ENCODE results near the gene RNF121. TPM values are rescaled to one million over a fixed set of nuclear protein-coding genes. Genes with fewer than 3 reads are reported as not detected.

Gene RNF121
- total RNA-seq, 1 donor from 2014 or later, result 55.4 TPM

DNA sequence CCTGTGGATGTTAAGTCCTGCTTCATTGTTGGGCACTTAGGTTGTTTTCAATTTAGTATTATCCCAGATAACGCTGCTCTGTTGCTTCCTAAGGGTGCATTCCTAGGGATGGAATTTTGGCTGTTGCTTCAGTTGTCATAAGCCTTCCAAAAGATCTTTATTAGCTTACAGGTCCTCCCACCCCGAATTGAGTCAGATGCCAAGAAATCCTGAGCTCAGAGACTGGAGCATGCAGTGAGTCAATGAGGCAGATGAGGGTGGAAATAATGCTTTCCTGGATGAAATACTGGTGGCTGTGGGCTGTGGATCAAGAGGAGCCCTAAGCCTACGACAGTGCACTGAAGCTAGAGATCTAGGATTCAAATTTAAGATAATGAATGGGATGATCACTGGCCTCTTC lies 59.2 kb downstream of the RNF121 start:
- DNase-seq (ENCODE audit: low spot score in 2 of 2, unreplicated experiment in 2 of 2), result no peak
- Mint-ChIP-seq H3K36me3 (peaks cover 18% of the 10 kb centered on the region), H3K27me3 (ENCODE audit: low read depth) (no peaks in the 10 kb centered on the region), H3K4me1 (no peaks in the 10 kb centered on the region), H3K9me3 (peaks cover 1% of the 10 kb centered on the region), H3K27ac (no peak overlapping the region), H3K4me3 (no peak overlapping the region)
- TF ChIP-seq, protein P1, sequence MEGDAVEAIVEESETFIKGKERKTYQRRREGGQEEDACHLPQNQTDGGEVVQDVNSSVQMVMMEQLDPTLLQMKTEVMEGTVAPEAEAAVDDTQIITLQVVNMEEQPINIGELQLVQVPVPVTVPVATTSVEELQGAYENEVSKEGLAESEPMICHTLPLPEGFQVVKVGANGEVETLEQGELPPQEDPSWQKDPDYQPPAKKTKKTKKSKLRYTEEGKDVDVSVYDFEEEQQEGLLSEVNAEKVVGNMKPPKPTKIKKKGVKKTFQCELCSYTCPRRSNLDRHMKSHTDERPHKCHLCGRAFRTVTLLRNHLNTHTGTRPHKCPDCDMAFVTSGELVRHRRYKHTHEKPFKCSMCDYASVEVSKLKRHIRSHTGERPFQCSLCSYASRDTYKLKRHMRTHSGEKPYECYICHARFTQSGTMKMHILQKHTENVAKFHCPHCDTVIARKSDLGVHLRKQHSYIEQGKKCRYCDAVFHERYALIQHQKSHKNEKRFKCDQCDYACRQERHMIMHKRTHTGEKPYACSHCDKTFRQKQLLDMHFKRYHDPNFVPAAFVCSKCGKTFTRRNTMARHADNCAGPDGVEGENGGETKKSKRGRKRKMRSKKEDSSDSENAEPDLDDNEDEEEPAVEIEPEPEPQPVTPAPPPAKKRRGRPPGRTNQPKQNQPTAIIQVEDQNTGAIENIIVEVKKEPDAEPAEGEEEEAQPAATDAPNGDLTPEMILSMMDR (IDR thresholded peaks at IDR 0.05; ENCODE audit: unreplicated experiment), result no peak

GRCh38 chr11:71990701-71991100 lies 61.9 kb downstream of the RNF121 start:
- TF ChIP-seq, protein P1 (IDR thresholded peaks at IDR 0.05; ENCODE audit: unreplicated experiment), result no peak
- peaks cover 19% of the 10 kb centered on the region for H3K36me3 Mint-ChIP-seq
- H3K27ac Mint-ChIP-seq, result no peak overlapping the region

DNA sequence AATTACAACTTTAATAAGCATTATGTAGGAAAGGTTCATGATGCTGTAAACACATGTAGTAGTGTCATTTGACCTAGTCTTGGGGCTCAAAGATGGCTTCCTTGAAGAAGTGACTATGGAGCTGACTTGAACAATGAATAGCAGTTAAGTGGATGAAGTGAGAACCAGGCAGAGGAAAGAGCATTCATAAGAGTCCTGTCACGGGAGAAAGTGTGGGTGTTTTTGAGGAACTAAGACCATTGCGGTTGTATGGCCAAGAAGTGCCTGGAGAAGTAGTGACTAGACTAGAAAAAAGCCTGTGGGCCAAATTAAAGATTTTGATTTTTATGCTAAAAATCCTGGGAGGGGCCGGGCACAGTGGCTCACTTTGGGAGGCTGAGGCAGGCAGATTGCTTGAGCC lies 62.6 kb downstream of the RNF121 start:
- Mint-ChIP-seq H3K4me1 (no peaks in the 10 kb centered on the region), H3K27ac (no peak overlapping the region), H3K4me3 (no peak overlapping the region), H3K9me3 (peaks cover 5% of the 10 kb centered on the region), H3K36me3 (peaks cover 16% of the 10 kb centered on the region), H3K27me3 (ENCODE audit: low read depth) (no peaks in the 10 kb centered on the region)
- TF ChIP-seq, protein P1 (IDR thresholded peaks at IDR 0.05; ENCODE audit: unreplicated experiment), result no peak
- no peak for DNase-seq (ENCODE audit: low spot score in 2 of 2, unreplicated experiment in 2 of 2)

More at GRCh38 chr11:71990701-71991100, 61.9 kb downstream of the RNF121 start:
- no peak for DNase-seq (ENCODE audit: low spot score in 2 of 2, unreplicated experiment in 2 of 2)
- peaks cover 5% of the 10 kb centered on the region for H3K9me3 Mint-ChIP-seq
- no peaks in the 10 kb centered on the region for H3K27me3 Mint-ChIP-seq (ENCODE audit: low read depth)
- no peaks in the 10 kb centered on the region for H3K4me1 Mint-ChIP-seq
- H3K4me3 Mint-ChIP-seq, result no peak overlapping the region

- H3K4me1 Mint-ChIP-seq, result no peaks in the 10 kb centered on the region
- DNase-seq (ENCODE audit: low spot score in 2 of 2, unreplicated experiment in 2 of 2), result no peak
- peaks cover 5% of the 10 kb centered on the region for H3K9me3 Mint-ChIP-seq
- H3K4me3 Mint-ChIP-seq, result no peak overlapping the region
- no peaks in the 10 kb centered on the region for H3K27me3 Mint-ChIP-seq (ENCODE audit: low read depth)
- H3K36me3 Mint-ChIP-seq, result peaks cover 18% of the 10 kb centered on the region
- H3K27ac Mint-ChIP-seq, result no peak overlapping the region
- TF ChIP-seq, protein P1 (IDR thresholded peaks at IDR 0.05; ENCODE audit: unreplicated experiment), result no peak
Observed at GRCh38 chr11:71992136-71992730, 63.4 kb downstream of the RNF121 start.

GRCh38 chr11:71994786-71995185 lies 65.9 kb downstream of the RNF121 start:
- DNase-seq (ENCODE audit: low spot score in 2 of 2, unreplicated experiment in 2 of 2), result no peak
- H3K36me3 Mint-ChIP-seq, result peaks cover 18% of the 10 kb centered on the region
- H3K4me3 Mint-ChIP-seq, result no peak overlapping the region
- no peaks in the 10 kb centered on the region for H3K27me3 Mint-ChIP-seq (ENCODE audit: low read depth)
- no peak overlapping the region for H3K27ac Mint-ChIP-seq
- H3K9me3 Mint-ChIP-seq, result peaks cover 5% of the 10 kb centered on the region
- peaks cover 5% of the 10 kb centered on the region for H3K4me1 Mint-ChIP-seq
- TF ChIP-seq, protein P1 (IDR thresholded peaks at IDR 0.05; ENCODE audit: unreplicated experiment), result no peak

Measured in mesothelial cell of epicardium (in vitro differentiated cells).